H9 (cell line): ENCODE data around the gene TPX2. TPM values are rescaled to one million over a fixed set of nuclear protein-coding genes. Genes with fewer than 3 reads are reported as not detected.

Experiments used
- DNase-seq: peaks from one replicate; pipeline ENCODE4 v3.0.0-alpha.2; 2017
- H2AFZ ChIP-seq: one replicate; pipeline ENCODE4 v1.6.1; 2013; ENCODE audit warnings: mild to moderate bottlenecking, low read length, control low read depth, moderate library complexity
- H2AK5ac ChIP-seq: 2 replicates; pipeline ENCODE4 v1.6.1; 2013; ENCODE audit warnings: low read length, control low read depth, mixed read lengths; ENCODE audit not compliant: insufficient read length
- H2BK120ac ChIP-seq: one replicate; pipeline ENCODE4 v1.6.1; 2013; ENCODE audit warnings: low read depth, mild to moderate bottlenecking, low read length, control low read depth, inconsistent platforms; ENCODE audit not compliant: poor library complexity, severe bottlenecking
- H2BK12ac ChIP-seq: 2 replicates; pipeline ENCODE4 v1.6.1; 2013; ENCODE audit warnings: low read length, control low read depth, mixed read lengths, low read depth; ENCODE audit not compliant: insufficient read length
- H2BK15ac ChIP-seq: 2 replicates; pipeline ENCODE4 v1.6.1; 2013; ENCODE audit warnings: low read depth, low read length, control low read depth
- H2BK20ac ChIP-seq: one replicate; pipeline ENCODE4 v1.6.1; 2013; ENCODE audit warnings: low read depth, mild to moderate bottlenecking, low read length, control low read depth, inconsistent platforms; ENCODE audit not compliant: poor library complexity, severe bottlenecking
- H2BK5ac ChIP-seq: 2 replicates; pipeline ENCODE4 v1.6.1; 2013; ENCODE audit warnings: low read length, control low read depth, mixed read lengths; ENCODE audit not compliant: insufficient read length
- H3K14ac ChIP-seq: 2 replicates; pipeline ENCODE4 v1.6.1; 2013; ENCODE audit warnings: low read length, control low read depth; ENCODE audit not compliant: insufficient read depth
- H3K18ac ChIP-seq: 2 replicates; pipeline ENCODE4 v1.6.1; 2013; ENCODE audit warnings: low read depth, mild to moderate bottlenecking, mixed read lengths, low read length, control low read depth; ENCODE audit not compliant: insufficient read length
- H3K23ac ChIP-seq: 2 replicates; pipeline ENCODE4 v1.6.1; 2013; ENCODE audit warnings: low read length, control low read depth, mixed read lengths, low read depth; ENCODE audit not compliant: insufficient read length
- H3K23me2 ChIP-seq: 2 replicates; pipeline ENCODE4 v1.6.1; 2013; ENCODE audit warnings: low read depth, mild to moderate bottlenecking, mixed read lengths, low read length, control low read depth; ENCODE audit not compliant: insufficient read length, poor library complexity, severe bottlenecking
- H3K27ac ChIP-seq: 2 replicates; pipeline ENCODE4 v1.5.1; 2013; ENCODE audit warnings: low read length, control low read depth, mixed read lengths, low read depth; ENCODE audit not compliant: insufficient read length
- H3K27me3 ChIP-seq: 2 replicates; pipeline ENCODE4 v1.6.1; 2013; ENCODE audit warnings: low read length, control low read depth, inconsistent platforms; ENCODE audit not compliant: insufficient read depth
- H3K4ac ChIP-seq: 2 replicates; pipeline ENCODE4 v1.6.1; 2013; ENCODE audit warnings: low read depth, mild to moderate bottlenecking, control low read depth, inconsistent platforms, low read length, moderate library complexity
- H3K4me1 ChIP-seq: 2 replicates; pipeline ENCODE4 v1.6.1; 2013; ENCODE audit warnings: low read length, control low read depth, inconsistent platforms; ENCODE audit not compliant: insufficient read depth
- H3K4me2 ChIP-seq: 2 replicates; pipeline ENCODE4 v1.6.1; 2013; ENCODE audit warnings: low read length, control low read depth, mixed read lengths; ENCODE audit not compliant: insufficient read length, insufficient read depth
- H3K56ac ChIP-seq: 2 replicates; pipeline ENCODE4 v1.6.1; 2013; ENCODE audit warnings: low read depth, mild to moderate bottlenecking, mixed read lengths, low read length, control low read depth; ENCODE audit not compliant: insufficient read length
- H3K79me1 ChIP-seq: 2 replicates; pipeline ENCODE4 v1.6.1; 2013; ENCODE audit warnings: low read depth, mild to moderate bottlenecking, moderate library complexity, low read length, control low read depth, inconsistent platforms; ENCODE audit not compliant: insufficient read depth, poor library complexity, severe bottlenecking
- H3K79me2 ChIP-seq: 2 replicates; pipeline ENCODE4 v1.6.1; 2013; ENCODE audit warnings: low read length, control low read depth, inconsistent platforms; ENCODE audit not compliant: insufficient read depth
- H3K9ac ChIP-seq: 2 replicates; pipeline ENCODE4 v1.6.1; 2013; ENCODE audit warnings: low read length, control low read depth, mixed read lengths; ENCODE audit not compliant: insufficient read length; ENCODE audit errors: extremely low read depth
- H3K9me3 ChIP-seq: one replicate; pipeline ENCODE4 v1.6.1; 2013; ENCODE audit warnings: low read depth, low read length, inconsistent platforms; ENCODE audit not compliant: control insufficient read depth
- H3T11ph ChIP-seq: one replicate; pipeline ENCODE4 v1.6.1; 2013; ENCODE audit warnings: mild to moderate bottlenecking, low read length, control low read depth, inconsistent platforms
- H4K20me1 ChIP-seq: one replicate; pipeline ENCODE4 v1.6.1; 2013; ENCODE audit not compliant: control insufficient read depth, insufficient read length, insufficient read depth
- H4K5ac ChIP-seq: 2 replicates; pipeline ENCODE4 v1.6.1; 2013; ENCODE audit warnings: low read depth, mild to moderate bottlenecking, mixed read lengths, low read length, control low read depth; ENCODE audit not compliant: insufficient read length
- H4K8ac ChIP-seq: replicated peaks from 2 replicates; pipeline ENCODE4 v1.6.1; 2013; ENCODE audit warnings: low read length, control low read depth, mixed read lengths, low read depth; ENCODE audit not compliant: insufficient read length
- H4K91ac ChIP-seq: 2 replicates; pipeline ENCODE4 v1.6.1; 2013; ENCODE audit warnings: low read depth, mild to moderate bottlenecking, moderate library complexity, mixed read lengths, low read length, control low read depth; ENCODE audit not compliant: insufficient read length
- H3K27ac Mint-ChIP-seq, 3 experiments: 2 replicates in 2 of 3; 3 replicates in 1 of 3; pipeline ENCODE4 v1.8.0; 2020 to 2021; ENCODE audit warnings: mixed read lengths in 3 of 3, mild to moderate bottlenecking in 1 of 3, moderate library complexity in 1 of 3
- H3K27me3 Mint-ChIP-seq: 2 replicates; pipeline ENCODE4 v1.8.0; 2021; ENCODE audit warnings: low read depth, mild to moderate bottlenecking, moderate library complexity, mixed read lengths
- H3K36me3 Mint-ChIP-seq, 3 experiments: 2 replicates in 2 of 3; 3 replicates in 1 of 3; pipeline ENCODE4 v1.8.0; 2020 to 2021; ENCODE audit warnings: low read depth in 3 of 3, mixed read lengths in 3 of 3; ENCODE audit not compliant: insufficient read depth in 1 of 3
- H3K4me1 Mint-ChIP-seq, 2 experiments: 2 replicates each; pipeline ENCODE4 v1.8.0; 2020; ENCODE audit warnings: mixed read lengths in 2 of 2
- H3K4me3 Mint-ChIP-seq, 2 experiments: 2 replicates in 1 of 2; 3 replicates in 1 of 2; pipeline ENCODE4 v1.8.0; 2020 to 2021; ENCODE audit warnings: mild to moderate bottlenecking in 2 of 2, mixed read lengths in 2 of 2, moderate library complexity in 1 of 2
- H3K9me3 Mint-ChIP-seq, 2 experiments: 2 replicates in 1 of 2; 3 replicates in 1 of 2; pipeline ENCODE4 v1.8.0; 2020; ENCODE audit warnings: mild to moderate bottlenecking in 2 of 2, mixed read lengths in 2 of 2, moderate library complexity in 1 of 2
- CTCF ChIP-seq: fragments of 200-600 bp; sonication (generic); conservative IDR thresholded peaks from 3 replicates; pipeline ENCODE4 v1.8.0; 2021; ENCODE audit warnings: antibody characterized with exemption, mild to moderate bottlenecking
- WGBS: extraction: QIAGEN DNeasy Blood & Tissue Kit; methylation state at CpG from one replicate; pipeline ENCODE4 v1.1.7; 2013; ENCODE audit warnings: missing lambda C conversion rate, low lambda C conversion rate, mixed read lengths; ENCODE audit not compliant: insufficient read length; ENCODE audit errors: extremely low coverage; 5-methylcytosine and 5-hydroxymethylcytosine counted together
- total RNA-seq: library from RNA; stranded (reverse); gene quantifications from 2 replicates; pipeline ENCODE4 v1.2.1, GENCODE V29; 2021

The TPX2 gene
- total RNA-seq, 1 experiment from 2014 or later = 161 TPM

GRCh38 chr20:31817461-31817860 is 78.4 kb downstream of the TPX2 start:
- no CpG with 5 or more reads among the region's 5 CpGs for WGBS
- H3K9ac ChIP-seq = no peak overlapping the region
- H3K27me3 ChIP-seq = no peaks in the 10 kb centered on the region
- Mint-ChIP-seq H3K27ac (no peak overlapping the region), H3K27me3 (peaks cover 5% of the 10 kb centered on the region), H3K4me1 (peaks cover 11 to 32% of the 10 kb centered on the region in 2 experiments), H3K4me3 (no peak overlapping the region), H3K9me3 (no peaks in the 10 kb centered on the region), H3K36me3 (no peaks in the 10 kb centered on the region)
- no peak overlapping the region for H4K91ac ChIP-seq
- no peak overlapping the region for H2AFZ ChIP-seq
- no peak overlapping the region for H2BK20ac ChIP-seq
- H2BK5ac ChIP-seq = no peak overlapping the region
- no peaks in the 10 kb centered on the region for H3K9me3 ChIP-seq
- H4K8ac ChIP-seq = no peak overlapping the region
- H3T11ph ChIP-seq = no peak overlapping the region
- H3K4me2 ChIP-seq = no peak overlapping the region
- no peak overlapping the region for H2BK12ac ChIP-seq
- no peak overlapping the region for H2AK5ac ChIP-seq
- no peak overlapping the region for H3K27ac ChIP-seq
- no peaks in the 10 kb centered on the region for H3K23me2 ChIP-seq
- no peak overlapping the region for H3K56ac ChIP-seq
- no peak for DNase-seq
- no peak overlapping the region for H2BK15ac ChIP-seq
- H3K23ac ChIP-seq = no peak overlapping the region
- no peak overlapping the region for H4K5ac ChIP-seq
- no peak overlapping the region for H3K18ac ChIP-seq
- H4K20me1 ChIP-seq = no peaks in the 10 kb centered on the region
- H3K4ac ChIP-seq = no peak overlapping the region
- no peaks in the 10 kb centered on the region for H3K4me1 ChIP-seq
- H3K79me2 ChIP-seq = no peaks in the 10 kb centered on the region
- TF ChIP-seq CTCF = no peak
- no peak overlapping the region for H2BK120ac ChIP-seq
- H3K14ac ChIP-seq = no peak overlapping the region
- no peaks in the 10 kb centered on the region for H3K79me1 ChIP-seq
